ENCODE data around the gene PRM3. TPM values are rescaled to one million over a fixed set of nuclear protein-coding genes. Genes with fewer than 3 reads are reported as not detected.

The PRM3 gene
- total RNA-seq, 1 donor from 2014 or later = not detected

- TF ChIP-seq CTCF (IDR thresholded peaks at IDR 0.05; ENCODE audit: partially characterized antibody, unreplicated experiment) = no peak
- no peak for DNase-seq
- Mint-ChIP-seq H3K4me3 (ENCODE audit: unreplicated experiment) (no peak overlapping the region), H3K27me3 (ENCODE audit: unreplicated experiment) (peaks cover 6% of the 10 kb centered on the region), H3K4me1 (ENCODE audit: low read depth, unreplicated experiment) (no peaks in the 10 kb centered on the region), H3K36me3 (ENCODE audit: unreplicated experiment) (no peaks in the 10 kb centered on the region), H3K27ac (ENCODE audit: unreplicated experiment) (peak overlapping the region; percentile 52), H3K9me3 (ENCODE audit: unreplicated experiment) (peaks cover 1% of the 10 kb centered on the region)
These were observed 41.1 kb downstream of the PRM3 start for GRCh38 chr16:11232302-11232851.

- no peaks in the 10 kb centered on the region for H3K36me3 Mint-ChIP-seq (ENCODE audit: unreplicated experiment)
- DNase-seq = no peak
- H3K4me3 Mint-ChIP-seq (ENCODE audit: unreplicated experiment) = no peak overlapping the region
- H3K27ac Mint-ChIP-seq (ENCODE audit: unreplicated experiment) = no peak overlapping the region
- no peak for TF ChIP-seq CTCF (IDR thresholded peaks at IDR 0.05; ENCODE audit: partially characterized antibody, unreplicated experiment)
- peaks cover 6% of the 10 kb centered on the region for H3K27me3 Mint-ChIP-seq (ENCODE audit: unreplicated experiment)
- H3K9me3 Mint-ChIP-seq (ENCODE audit: unreplicated experiment) = peaks cover 1% of the 10 kb centered on the region
- no peaks in the 10 kb centered on the region for H3K4me1 Mint-ChIP-seq (ENCODE audit: low read depth, unreplicated experiment)
These were observed 42.0 kb downstream of the PRM3 start for GRCh38 chr16:11231367-11231970.

GRCh38 chr16:11229906-11230305 is 43.5 kb downstream of the PRM3 start:
- no peaks in the 10 kb centered on the region for H3K9me3 Mint-ChIP-seq (ENCODE audit: unreplicated experiment)
- peaks cover under 1% of the 10 kb centered on the region for H3K4me1 Mint-ChIP-seq (ENCODE audit: low read depth, unreplicated experiment)
- H3K4me3 Mint-ChIP-seq (ENCODE audit: unreplicated experiment) = no peak overlapping the region
- H3K27me3 Mint-ChIP-seq (ENCODE audit: unreplicated experiment) = peaks cover 6% of the 10 kb centered on the region
- H3K36me3 Mint-ChIP-seq (ENCODE audit: unreplicated experiment) = no peaks in the 10 kb centered on the region
- DNase-seq = no peak
- no peak overlapping the region for H3K27ac Mint-ChIP-seq (ENCODE audit: unreplicated experiment)
- no peak for TF ChIP-seq CTCF (IDR thresholded peaks at IDR 0.05; ENCODE audit: partially characterized antibody, unreplicated experiment)

- no peaks in the 10 kb centered on the region for H3K36me3 Mint-ChIP-seq (ENCODE audit: unreplicated experiment)
- peaks cover 6% of the 10 kb centered on the region for H3K27me3 Mint-ChIP-seq (ENCODE audit: unreplicated experiment)
- H3K4me1 Mint-ChIP-seq (ENCODE audit: low read depth, unreplicated experiment) = peaks cover 3% of the 10 kb centered on the region
- TF ChIP-seq CTCF (IDR thresholded peaks at IDR 0.05; ENCODE audit: partially characterized antibody, unreplicated experiment) = no peak
- H3K9me3 Mint-ChIP-seq (ENCODE audit: unreplicated experiment) = no peaks in the 10 kb centered on the region
- H3K27ac Mint-ChIP-seq (ENCODE audit: unreplicated experiment) = no peak overlapping the region
- DNase-seq = no peak
- no peak overlapping the region for H3K4me3 Mint-ChIP-seq (ENCODE audit: unreplicated experiment)
These were observed 44.0 kb downstream of the PRM3 start for GRCh38 chr16:11229432-11229831.
